ENCODE measurements around the gene QSER1. TPM values are rescaled to one million over a fixed set of nuclear protein-coding genes. Genes with fewer than 3 reads are reported as not detected.

QSER1 gene
- total and polyA plus RNA-seq, 5 donors from 2014 or later = 0.48 to 9.4 (median 0.67) TPM

DNA sequence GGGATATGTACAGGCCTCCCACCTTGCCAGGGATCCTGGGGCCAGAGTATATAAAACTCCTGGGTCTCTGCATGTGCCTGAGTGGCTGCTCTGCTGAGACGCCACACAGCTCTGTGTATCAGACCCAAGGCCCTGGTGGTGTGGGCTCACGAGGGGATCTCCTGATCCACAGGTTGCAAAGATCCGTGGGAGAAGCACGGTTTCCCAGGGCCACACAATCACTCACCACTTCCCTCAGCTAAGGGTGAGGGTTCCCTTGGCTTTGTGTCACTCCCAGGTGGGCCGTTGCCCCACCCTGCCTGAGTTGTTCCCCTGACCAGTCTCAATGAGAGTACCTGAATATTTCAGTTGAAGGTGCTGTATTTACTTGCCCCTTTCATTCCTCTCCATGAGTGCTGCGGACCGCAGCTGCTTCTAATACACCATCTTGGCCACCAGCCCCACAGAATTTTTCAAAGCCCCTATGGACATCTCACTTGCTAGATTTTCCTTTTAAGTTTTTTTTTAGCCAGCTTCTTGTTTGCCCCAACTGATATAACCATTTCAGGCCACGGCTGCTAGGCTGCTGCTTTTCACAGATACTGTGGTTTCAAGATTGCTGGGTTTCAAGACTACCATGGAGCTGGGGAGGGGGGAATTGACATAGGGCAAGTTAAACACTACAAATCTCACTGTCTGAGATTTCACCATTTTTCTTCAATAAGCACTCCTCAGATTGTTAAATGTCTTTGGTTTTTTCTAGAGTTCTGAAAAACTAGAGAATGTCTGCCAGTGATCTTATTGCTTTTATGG is 109.3 kb downstream of the QSER1 start:
- H3K27me3 Mint-ChIP-seq = peaks cover 35% of the 10 kb centered on the region

DNA sequence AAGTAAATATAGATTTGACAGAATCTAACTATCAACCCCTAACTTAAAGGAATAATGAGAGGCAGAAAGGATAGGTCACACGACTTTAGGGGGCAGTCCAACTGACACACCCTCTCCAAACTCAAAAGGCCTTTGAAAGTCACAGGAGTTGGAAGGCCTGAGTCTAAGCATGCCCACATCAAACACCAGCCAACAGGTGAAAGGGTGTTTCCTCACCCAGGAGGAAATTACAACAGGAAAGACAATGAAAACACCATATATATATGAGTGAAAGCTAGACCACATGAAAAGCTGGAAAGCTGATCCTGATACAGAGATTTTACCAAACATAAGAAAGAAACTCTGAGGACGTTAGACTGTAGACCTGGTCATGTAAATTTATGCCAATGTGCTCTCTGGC is 112.6 kb downstream of the QSER1 start:
- peaks cover 8% of the 10 kb centered on the region for H3K4me1 ChIP-seq (ENCODE audit: control insufficient read depth, insufficient read depth, low read length, poor library complexity, severe bottlenecking)
- H3K4me1 Mint-ChIP-seq = peaks cover 14 to 29% (median 18%) of the 10 kb centered on the region in 4 donors
- no peaks in the 10 kb centered on the region for H3K36me3 Mint-ChIP-seq
- no peak overlapping the region for H3K27ac ChIP-seq (ENCODE audit: insufficient read depth, low read length, poor library complexity, severe bottlenecking)
- H3K27me3 ChIP-seq (ENCODE audit: control insufficient read depth, insufficient read depth, low read length) = no peaks in the 10 kb centered on the region
- H3K9me3 ChIP-seq (ENCODE audit: control insufficient read depth in 2 of 2, low read length in 2 of 2) = no peaks in the 10 kb centered on the region
- peaks cover 20% of the 10 kb centered on the region for H3K27me3 Mint-ChIP-seq
- ATAC-seq (ENCODE audit: low read depth in 2 of 2) (peak in 1 of 2 donors; percentile 18), DNase-seq (peak in 2 of 3 donors; percentile 14 to 29)
- no peaks in the 10 kb centered on the region for H3K9me3 Mint-ChIP-seq
- H3K36me3 ChIP-seq (ENCODE audit: control insufficient read depth, insufficient read depth, low read length) = no peaks in the 10 kb centered on the region
- H3K27ac Mint-ChIP-seq = peak overlapping the region in 1 of 3 donors; percentile 16
- H3K4me3 ChIP-seq (ENCODE audit: low read depth, low read length) = peak overlapping the region; percentile 43
- H3K4me3 Mint-ChIP-seq = peak overlapping the region in 3 of 4 donors; percentile 9 to 34 (median 10)

More for the DNA sequence above, 109.3 kb downstream of the QSER1 start:
- H3K27me3 ChIP-seq (ENCODE audit: control insufficient read depth, insufficient read depth, low read length) = no peaks in the 10 kb centered on the region
- Mint-ChIP-seq H3K9me3 (peaks cover 0 to 10% (median 4%) of the 10 kb centered on the region in 7 donors), H3K4me1 (peaks cover 14 to 27% (median 17%) of the 10 kb centered on the region in 4 donors), H3K4me3 (no peak overlapping the region), H3K36me3 (no peaks in the 10 kb centered on the region), H3K27ac (peak overlapping the region in 1 of 3 donors; percentile 29)
- no peak overlapping the region for H3K4me3 ChIP-seq (ENCODE audit: low read depth, low read length)
- H3K9me3 ChIP-seq (ENCODE audit: control insufficient read depth in 2 of 2, low read length in 2 of 2) = no peaks in the 10 kb centered on the region
- no peaks in the 10 kb centered on the region for H3K36me3 ChIP-seq (ENCODE audit: control insufficient read depth, insufficient read depth, low read length)
- H3K4me1 ChIP-seq (ENCODE audit: control insufficient read depth, insufficient read depth, low read length, poor library complexity, severe bottlenecking) = peaks cover 8% of the 10 kb centered on the region
- no peak overlapping the region for H3K27ac ChIP-seq (ENCODE audit: insufficient read depth, low read length, poor library complexity, severe bottlenecking)
- no peak for DNase-seq
- no peak for ATAC-seq (ENCODE audit: low read depth in 2 of 2)

DNA sequence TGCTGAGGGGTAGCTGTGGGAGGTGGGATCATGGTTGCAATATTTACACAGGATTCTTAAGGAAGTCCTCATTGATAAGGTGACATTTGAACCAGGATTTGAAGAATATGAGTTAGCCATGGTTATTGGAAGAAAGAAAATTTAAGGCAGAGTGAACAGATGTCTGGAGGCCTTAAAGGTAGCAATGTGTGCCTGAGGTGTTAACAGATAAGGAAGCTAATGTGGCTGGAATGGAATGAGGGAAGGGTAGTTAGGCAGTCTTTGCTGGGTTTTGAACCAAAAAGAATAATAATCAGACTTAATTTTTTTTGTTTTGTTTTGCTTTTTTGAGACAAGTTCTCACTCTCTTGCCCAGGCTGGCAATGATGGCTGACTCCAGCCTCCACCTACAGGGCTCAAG is 113.4 kb downstream of the QSER1 start:
- Mint-ChIP-seq H3K4me1 (peaks cover 14 to 34% (median 21%) of the 10 kb centered on the region in 4 donors), H3K4me3 (peak overlapping the region in 1 of 4 donors; percentile 10), H3K27me3 (peaks cover 20% of the 10 kb centered on the region), H3K9me3 (no peaks in the 10 kb centered on the region), H3K36me3 (no peaks in the 10 kb centered on the region), H3K27ac (peak overlapping the region in 2 of 3 donors; percentile 16 to 63)
- no peaks in the 10 kb centered on the region for H3K9me3 ChIP-seq (ENCODE audit: control insufficient read depth in 2 of 2, low read length in 2 of 2)
- no peak for DNase-seq
- H3K27me3 ChIP-seq (ENCODE audit: control insufficient read depth, insufficient read depth, low read length) = no peaks in the 10 kb centered on the region
- ATAC-seq (ENCODE audit: low read depth in 2 of 2) = no peak
- H3K4me1 ChIP-seq (ENCODE audit: control insufficient read depth, insufficient read depth, low read length, poor library complexity, severe bottlenecking) = peaks cover 11% of the 10 kb centered on the region
- H3K36me3 ChIP-seq (ENCODE audit: control insufficient read depth, insufficient read depth, low read length) = no peaks in the 10 kb centered on the region
- H3K27ac ChIP-seq (ENCODE audit: insufficient read depth, low read length, poor library complexity, severe bottlenecking) = no peak overlapping the region
- no peak overlapping the region for H3K4me3 ChIP-seq (ENCODE audit: low read depth, low read length)

DNA sequence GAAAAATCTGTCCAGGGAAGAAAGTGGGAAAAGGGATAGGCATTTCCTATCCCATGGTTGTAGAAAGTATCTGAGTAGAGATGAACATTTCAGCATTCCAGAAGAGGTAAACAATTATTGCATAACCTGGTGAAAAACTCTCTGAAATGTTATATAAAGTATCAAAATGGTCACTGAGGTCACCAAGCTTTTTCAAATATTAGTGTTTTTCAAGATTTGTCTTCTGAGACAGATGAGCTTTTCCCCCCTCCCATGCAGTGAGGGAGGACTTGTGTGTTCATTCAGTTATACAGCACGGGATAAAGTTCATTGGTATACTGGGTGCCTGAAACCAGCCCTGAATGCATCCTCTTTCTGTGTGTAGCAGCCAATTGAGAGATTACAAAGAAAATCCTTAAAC is 121.1 kb downstream of the QSER1 start:
- no peaks in the 10 kb centered on the region for H3K36me3 ChIP-seq (ENCODE audit: control insufficient read depth, insufficient read depth, low read length)
- H3K4me3 ChIP-seq (ENCODE audit: low read depth, low read length) = no peak overlapping the region
- Mint-ChIP-seq H3K27ac (peak overlapping the region in 1 of 3 donors; percentile 52), H3K27me3 (peaks cover 63% of the 10 kb centered on the region), H3K4me3 (no peak overlapping the region), H3K9me3 (peaks cover 0 to 2% (median 0%) of the 10 kb centered on the region in 7 donors), H3K36me3 (no peaks in the 10 kb centered on the region), H3K4me1 (peaks cover 0 to 56% (median 26%) of the 10 kb centered on the region in 4 donors)
- no peak for ATAC-seq (ENCODE audit: low read depth in 2 of 2)
- no peaks in the 10 kb centered on the region for H3K9me3 ChIP-seq (ENCODE audit: control insufficient read depth in 2 of 2, low read length in 2 of 2)
- no peak overlapping the region for H3K27ac ChIP-seq (ENCODE audit: insufficient read depth, low read length, poor library complexity, severe bottlenecking)
- peaks cover 22% of the 10 kb centered on the region for H3K27me3 ChIP-seq (ENCODE audit: control insufficient read depth, insufficient read depth, low read length)
- peaks cover 32% of the 10 kb centered on the region for H3K4me1 ChIP-seq (ENCODE audit: control insufficient read depth, insufficient read depth, low read length, poor library complexity, severe bottlenecking)
- no peak for DNase-seq

DNA sequence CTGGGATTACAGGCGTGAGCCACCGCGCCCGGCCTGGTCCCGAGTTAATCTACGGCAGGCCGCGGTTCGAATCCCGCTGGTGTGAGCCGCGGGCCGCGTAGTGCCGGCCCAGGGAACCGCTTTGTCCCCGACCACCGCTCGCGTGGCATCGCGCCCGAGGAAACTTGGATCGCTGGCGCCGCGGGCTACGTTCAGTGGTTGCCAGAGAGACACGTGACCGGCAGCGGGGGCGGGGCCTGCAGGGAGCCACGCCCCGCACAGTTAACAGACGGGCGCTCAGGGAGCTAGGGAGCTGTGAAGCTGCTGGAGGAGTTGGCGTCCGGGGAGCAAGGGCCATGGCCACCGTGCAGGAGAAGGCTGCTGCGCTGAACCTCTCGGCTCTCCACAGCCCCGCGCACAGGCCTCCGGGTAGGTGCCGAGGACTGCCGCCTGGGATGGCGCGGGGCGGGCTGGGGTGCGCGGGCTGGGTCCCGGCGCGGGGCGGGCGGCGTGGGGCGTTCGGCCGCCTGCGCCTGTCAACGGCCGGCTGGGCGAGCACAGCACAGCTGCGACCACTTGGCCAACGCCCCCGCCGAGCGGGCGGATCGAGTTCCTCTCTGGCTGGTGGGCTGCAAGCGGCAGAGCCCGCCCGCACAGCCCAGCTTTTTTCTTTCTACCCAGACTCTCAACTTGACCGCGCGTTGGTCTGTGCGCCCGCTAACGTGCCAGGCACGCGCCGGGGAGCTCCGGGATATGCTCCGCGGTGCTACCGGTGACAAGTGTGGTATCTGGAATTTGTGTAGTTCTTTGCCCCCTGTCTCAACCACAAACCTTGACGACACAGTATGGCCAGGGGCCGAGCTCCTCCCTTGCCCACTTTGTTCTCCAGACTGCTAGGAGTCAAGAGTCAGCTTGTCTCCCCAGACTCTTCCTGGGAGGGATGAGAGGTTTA is 123.3 kb downstream of the QSER1 start, which contains the start of gene DEPDC7:
TSS of gene DEPDC7 (plus strand) at position 258 of the 931 bp plus-strand sequence. CDS start at position 336, 78 bp downstream.
- Mint-ChIP-seq H3K4me3 (peak within 1 kb of the TSS; percentile 44 to 88 (median 74)), H3K36me3 (no peaks in the 10 kb centered on the region), H3K4me1 (peaks cover 0 to 52% (median 25%) of the 10 kb centered on the region in 4 donors), H3K27ac (peak within 1 kb of the TSS; percentile 35 to 74 (median 51)), H3K9me3 (peaks cover 0 to 2% (median 0%) of the 10 kb centered on the region in 7 donors), H3K27me3 (peaks cover 68% of the 10 kb centered on the region)
- Histone ChIP-seq H3K4me3 (ENCODE audit: low read depth, low read length) (peak within 1 kb of the TSS; percentile 61), H3K36me3 (ENCODE audit: control insufficient read depth, insufficient read depth, low read length) (no peaks in the 10 kb centered on the region), H3K4me1 (ENCODE audit: control insufficient read depth, insufficient read depth, low read length, poor library complexity, severe bottlenecking) (peaks cover 31% of the 10 kb centered on the region), H3K27ac (ENCODE audit: insufficient read depth, low read length, poor library complexity, severe bottlenecking) (no peak within 1 kb of the TSS), H3K9me3 (ENCODE audit: control insufficient read depth in 2 of 2, low read length in 2 of 2) (no peaks in the 10 kb centered on the region), H3K27me3 (ENCODE audit: control insufficient read depth, insufficient read depth, low read length) (peaks cover 29% of the 10 kb centered on the region)
- DNase-seq = peak; percentile 60 to 78 (median 72)
- peak; percentile 72 to 74 for ATAC-seq (ENCODE audit: low read depth in 2 of 2)

DNA sequence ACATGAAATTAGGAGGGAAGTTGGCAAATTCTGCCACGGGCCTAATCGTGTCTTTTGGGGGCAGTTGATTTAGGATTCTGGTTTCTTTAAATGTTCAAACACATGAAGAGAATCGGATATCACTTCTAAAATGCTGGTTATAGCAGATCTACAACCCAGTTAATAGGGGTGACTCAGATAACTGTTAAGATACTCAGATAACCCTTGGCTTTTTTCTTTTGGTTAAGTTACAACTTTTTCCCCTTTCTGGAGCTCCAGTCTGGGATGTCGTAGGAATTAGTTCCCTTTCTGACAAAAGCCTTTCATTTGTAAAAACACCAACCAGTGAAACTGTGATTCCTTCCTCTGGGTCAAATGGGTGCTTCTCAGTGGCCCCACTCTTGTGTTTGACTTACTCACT is 124.0 kb downstream of the QSER1 start:
- H3K27me3 Mint-ChIP-seq = peaks cover 68% of the 10 kb centered on the region
- DNase-seq = no peak

DNA sequence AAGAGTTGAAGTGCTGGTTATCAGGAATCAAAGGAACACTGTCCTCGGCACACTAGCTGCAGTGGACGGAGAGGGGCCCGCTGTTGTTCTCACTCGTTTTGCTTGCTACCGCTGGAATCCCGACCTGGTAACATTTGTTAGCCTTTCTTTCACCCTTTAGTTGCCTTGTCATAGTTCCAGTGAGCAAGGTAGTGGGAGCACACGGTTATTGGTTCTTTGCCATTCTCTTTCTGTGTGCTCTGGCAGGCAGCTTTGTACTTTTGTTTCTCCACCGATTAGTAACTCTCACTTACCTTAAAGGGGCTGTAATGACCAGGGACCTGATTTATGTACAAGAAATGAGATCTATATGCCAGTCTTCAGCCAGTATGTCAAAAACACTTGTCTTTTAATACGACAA is 124.9 kb downstream of the QSER1 start:
- H3K27ac Mint-ChIP-seq = no peak overlapping the region

More for the DNA sequence above, 124.0 kb downstream of the QSER1 start:
- Histone ChIP-seq H3K27ac (ENCODE audit: insufficient read depth, low read length, poor library complexity, severe bottlenecking) (no peak overlapping the region), H3K27me3 (ENCODE audit: control insufficient read depth, insufficient read depth, low read length) (peaks cover 29% of the 10 kb centered on the region), H3K4me1 (ENCODE audit: control insufficient read depth, insufficient read depth, low read length, poor library complexity, severe bottlenecking) (peaks cover 23% of the 10 kb centered on the region), H3K9me3 (ENCODE audit: control insufficient read depth in 2 of 2, low read length in 2 of 2) (no peaks in the 10 kb centered on the region), H3K36me3 (ENCODE audit: control insufficient read depth, insufficient read depth, low read length) (no peaks in the 10 kb centered on the region), H3K4me3 (ENCODE audit: low read depth, low read length) (peak overlapping the region; percentile 61)
- Mint-ChIP-seq H3K36me3 (no peaks in the 10 kb centered on the region), H3K9me3 (peaks cover 0 to 2% (median 0%) of the 10 kb centered on the region in 7 donors), H3K4me3 (peak overlapping the region; percentile 40 to 84 (median 71)), H3K4me1 (peaks cover 0 to 51% (median 19%) of the 10 kb centered on the region in 4 donors), H3K27ac (no peak overlapping the region)
- ATAC-seq (ENCODE audit: low read depth in 2 of 2) = no peak

More for the DNA sequence above, 124.9 kb downstream of the QSER1 start:
- H3K27ac ChIP-seq (ENCODE audit: insufficient read depth, low read length, poor library complexity, severe bottlenecking) = no peak overlapping the region
- H3K27me3 Mint-ChIP-seq = peaks cover 74% of the 10 kb centered on the region
- peaks cover 0 to 2% (median 0%) of the 10 kb centered on the region in 7 donors for H3K9me3 Mint-ChIP-seq
- no peaks in the 10 kb centered on the region for H3K36me3 Mint-ChIP-seq
- no peaks in the 10 kb centered on the region for H3K9me3 ChIP-seq (ENCODE audit: control insufficient read depth in 2 of 2, low read length in 2 of 2)
- DNase-seq (no peak), ATAC-seq (ENCODE audit: low read depth in 2 of 2) (no peak)
- H3K4me3 Mint-ChIP-seq = peak overlapping the region in 1 of 4 donors; percentile 40
- peaks cover 0 to 50% (median 20%) of the 10 kb centered on the region in 4 donors for H3K4me1 Mint-ChIP-seq
- H3K36me3 ChIP-seq (ENCODE audit: control insufficient read depth, insufficient read depth, low read length) = no peaks in the 10 kb centered on the region
- peaks cover 30% of the 10 kb centered on the region for H3K27me3 ChIP-seq (ENCODE audit: control insufficient read depth, insufficient read depth, low read length)
- H3K4me3 ChIP-seq (ENCODE audit: low read depth, low read length) = no peak overlapping the region
- peaks cover 15% of the 10 kb centered on the region for H3K4me1 ChIP-seq (ENCODE audit: control insufficient read depth, insufficient read depth, low read length, poor library complexity, severe bottlenecking)
